ENCODE results near the gene CD93.

Gene CD93

GRCh38 chr20:23099791-23100719 is 13.9 kb upstream of the CD93 start:
- DNase-seq (ENCODE audit: low read depth in 2 of 2), result no peak

DNA sequence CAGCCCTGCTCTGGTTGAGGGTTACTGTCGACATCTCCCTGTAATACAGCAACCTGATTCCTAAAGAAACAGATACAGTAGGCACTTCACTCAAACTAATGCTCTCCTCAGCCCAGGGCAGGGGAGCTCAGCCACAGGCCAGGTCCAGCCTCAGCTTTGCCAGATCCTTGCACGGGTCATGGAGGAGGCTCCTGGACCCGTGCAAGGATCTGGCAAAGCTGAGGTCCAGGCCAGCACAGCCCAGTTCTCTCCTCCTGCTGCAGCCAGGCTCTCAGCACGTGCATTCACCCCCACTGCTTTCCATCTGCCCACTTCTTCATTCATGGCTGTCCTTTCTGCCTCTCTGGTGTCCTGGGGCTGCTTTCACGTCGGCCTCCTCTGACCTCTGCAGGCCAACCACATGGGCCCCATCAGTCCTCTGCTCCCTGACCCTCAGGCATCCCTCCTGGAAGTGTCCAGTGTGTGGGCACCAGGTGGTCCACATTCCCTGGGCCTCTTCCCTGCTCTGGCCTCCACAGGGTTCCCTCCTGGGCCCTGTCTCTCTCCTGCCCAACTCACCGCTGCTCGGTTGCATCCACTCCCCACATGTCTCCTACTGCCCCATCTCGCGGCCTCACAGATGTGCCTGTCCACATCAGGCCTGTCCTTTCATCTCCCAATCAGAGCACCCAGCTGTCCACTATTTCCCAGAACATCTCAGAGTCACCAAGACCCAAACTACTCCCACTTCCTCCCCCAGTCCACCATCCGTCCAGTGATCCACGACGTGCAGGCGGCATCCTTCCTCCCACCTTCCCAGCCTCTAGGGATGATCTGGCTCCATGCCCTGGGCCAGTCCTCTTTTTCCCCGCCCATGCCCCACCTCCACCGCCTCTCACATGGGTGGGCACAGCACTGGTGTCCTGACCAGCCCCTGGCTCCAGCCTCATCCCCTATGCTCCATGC is 11.8 kb upstream of the CD93 start:
- DNase-seq (ENCODE audit: low read depth in 2 of 2), result no peak

DNA sequence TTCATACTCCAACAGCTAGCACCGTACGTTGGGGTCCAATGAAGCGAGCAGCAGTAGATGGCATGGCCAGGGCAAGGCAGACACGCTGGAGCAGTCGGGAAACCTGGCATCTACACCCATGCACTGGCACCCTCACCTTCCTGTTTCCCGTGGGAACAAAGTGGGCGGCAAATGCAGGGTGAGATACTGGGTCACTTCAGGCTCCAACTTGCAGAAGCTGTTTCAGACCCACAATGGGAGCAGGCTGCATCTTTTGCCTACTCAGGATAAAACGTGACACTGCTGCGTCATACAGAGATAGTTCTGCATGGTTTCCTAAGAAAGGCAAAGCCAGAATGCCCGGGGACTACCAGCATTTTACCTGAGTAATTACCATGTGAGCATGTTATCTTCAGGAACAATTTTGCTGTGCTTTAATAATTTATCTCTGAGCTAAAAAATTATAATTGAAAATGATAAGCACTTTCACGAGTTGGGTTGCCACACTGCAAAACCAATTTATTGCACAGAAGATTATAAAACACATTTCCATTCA is 10.9 kb upstream of the CD93 start:
- no peak for DNase-seq (ENCODE audit: low read depth in 2 of 2)

- DNase-seq (ENCODE audit: low read depth in 2 of 2), result no peak
Observed at GRCh38 chr20:23096097-23096496, 10.0 kb upstream of the CD93 start.

- DNase-seq (ENCODE audit: low read depth in 2 of 2), result no peak
Observed at GRCh38 chr20:23095499-23095898, 9.4 kb upstream of the CD93 start.

DNA sequence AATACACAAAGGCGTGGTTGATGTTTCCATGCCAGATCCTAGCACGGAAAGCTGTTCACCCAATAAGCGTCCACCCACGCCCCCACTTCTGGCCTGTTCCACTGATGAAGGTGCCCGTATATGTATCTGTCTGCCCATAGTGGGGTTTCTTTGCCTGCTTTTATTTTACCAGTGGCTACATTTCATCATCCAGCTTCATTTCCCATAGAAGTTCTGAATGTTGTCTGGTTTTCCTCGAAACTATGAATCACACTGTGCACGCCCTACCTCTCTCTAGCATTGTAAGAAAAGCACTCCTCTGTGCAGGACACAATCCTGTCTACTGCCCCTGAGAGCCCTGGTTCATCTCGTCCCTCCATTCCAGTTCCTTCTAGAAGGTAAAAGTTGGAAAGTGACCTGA is 8.8 kb upstream of the CD93 start:
- DNase-seq (ENCODE audit: low read depth in 2 of 2), result no peak

GRCh38 chr20:23094213-23094896 is 8.2 kb upstream of the CD93 start:
- no peak for DNase-seq (ENCODE audit: low read depth in 2 of 2)

DNA sequence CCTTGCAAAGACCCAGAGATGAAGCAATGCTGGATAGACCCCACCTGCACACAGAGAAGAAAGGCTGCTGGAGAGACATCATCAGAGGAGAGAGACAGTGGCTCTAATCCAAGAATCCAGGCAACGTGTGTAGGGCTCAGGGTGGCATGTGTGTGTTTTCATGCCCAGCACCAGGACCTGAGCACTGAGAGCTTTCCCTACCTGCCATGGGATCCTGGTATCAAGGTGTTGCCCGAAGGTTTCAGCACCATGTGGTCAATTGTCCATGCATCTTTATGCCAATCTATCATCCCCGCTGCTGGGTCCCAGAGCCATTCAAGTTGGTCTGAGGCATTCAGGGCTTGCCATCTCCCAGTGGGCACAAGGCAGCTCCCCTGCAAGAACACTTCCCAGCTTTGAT is 7.5 kb upstream of the CD93 start:
- DNase-seq (ENCODE audit: low read depth in 2 of 2), result no peak

GRCh38 chr20:23092861-23093495 is 6.9 kb upstream of the CD93 start:
- DNase-seq (ENCODE audit: low read depth in 2 of 2), result no peak

DNA sequence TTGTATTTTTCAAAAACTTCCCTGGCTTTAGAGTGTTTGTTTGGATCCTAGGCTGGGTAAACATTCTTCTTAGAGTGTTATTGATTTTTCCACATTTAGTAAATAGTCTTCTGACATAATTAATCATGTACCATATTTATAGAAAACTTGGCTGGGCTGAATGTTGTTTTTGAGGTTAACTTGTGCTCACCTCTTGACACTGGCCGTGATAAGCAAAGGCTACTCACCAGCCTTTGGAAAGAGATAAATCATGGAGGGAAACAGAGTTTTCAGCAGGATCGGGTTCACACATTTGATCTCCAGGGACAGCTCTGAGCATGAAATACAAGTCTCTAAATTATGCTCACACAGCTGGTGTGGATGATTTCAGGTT is 6.2 kb upstream of the CD93 start:
- no peak for DNase-seq (ENCODE audit: low read depth in 2 of 2)

- no peak for DNase-seq (ENCODE audit: low read depth in 2 of 2)
Observed at GRCh38 chr20:23091721-23092383, 5.7 kb upstream of the CD93 start.

DNA sequence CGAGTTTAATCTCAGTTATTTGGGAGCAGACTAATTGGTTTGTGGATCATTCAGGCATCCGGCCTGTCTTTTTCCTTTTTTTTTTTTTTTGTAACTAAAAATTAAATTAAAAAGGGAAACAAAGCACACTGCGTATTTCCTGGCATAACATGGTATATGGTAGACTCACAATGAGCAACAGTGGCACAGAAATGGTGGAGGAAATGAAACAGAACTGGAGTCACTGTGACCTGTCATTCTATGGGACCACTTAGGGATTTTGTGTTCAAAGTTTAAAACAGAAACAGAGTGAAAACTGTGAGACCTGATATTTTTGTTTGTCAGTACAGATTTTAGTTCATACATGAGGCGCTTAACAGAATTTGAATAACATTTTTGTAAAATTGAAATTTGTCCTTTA is 4.8 kb upstream of the CD93 start:
- DNase-seq (ENCODE audit: low read depth in 2 of 2), result no peak

DNA sequence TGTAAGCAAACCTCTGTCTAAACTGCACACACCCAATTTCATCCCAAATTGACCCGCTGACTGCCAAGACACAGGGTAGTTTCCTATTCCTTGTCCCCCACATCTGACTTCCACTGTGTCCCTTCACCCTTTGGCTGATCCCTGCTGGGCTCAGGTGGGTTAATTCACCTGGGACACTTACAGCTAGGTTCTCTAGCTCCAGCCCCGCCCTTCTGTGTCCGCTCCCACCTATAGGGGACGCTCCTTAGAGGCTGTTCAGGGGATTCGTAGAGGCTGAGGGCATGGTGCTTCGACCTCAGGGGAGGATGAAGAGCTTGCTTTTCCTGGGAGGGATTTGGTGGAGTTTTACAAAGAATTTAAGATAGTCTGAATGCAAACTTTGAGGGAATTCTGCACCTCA is 4.0 kb upstream of the CD93 start:
- no peak for DNase-seq (ENCODE audit: low read depth in 2 of 2)

GRCh38 chr20:23088866-23089265 is 2.7 kb upstream of the CD93 start:
- no peak for DNase-seq (ENCODE audit: low read depth in 2 of 2)

GRCh38 chr20:23087587-23088251 is 1.6 kb upstream of the CD93 start:
- no peak for DNase-seq (ENCODE audit: low read depth in 2 of 2)

- DNase-seq (ENCODE audit: low read depth in 2 of 2), result no peak
Observed at GRCh38 chr20:23086931-23087411, 847 bp upstream of the CD93 start.

- no peak for DNase-seq (ENCODE audit: low read depth in 2 of 2)
Observed at GRCh38 chr20:23085436-23086055, 578 bp downstream of the CD93 start.

- DNase-seq (ENCODE audit: low read depth in 2 of 2), result no peak
Observed at GRCh38 chr20:23084845-23085365, 1.2 kb downstream of the CD93 start.

DNA sequence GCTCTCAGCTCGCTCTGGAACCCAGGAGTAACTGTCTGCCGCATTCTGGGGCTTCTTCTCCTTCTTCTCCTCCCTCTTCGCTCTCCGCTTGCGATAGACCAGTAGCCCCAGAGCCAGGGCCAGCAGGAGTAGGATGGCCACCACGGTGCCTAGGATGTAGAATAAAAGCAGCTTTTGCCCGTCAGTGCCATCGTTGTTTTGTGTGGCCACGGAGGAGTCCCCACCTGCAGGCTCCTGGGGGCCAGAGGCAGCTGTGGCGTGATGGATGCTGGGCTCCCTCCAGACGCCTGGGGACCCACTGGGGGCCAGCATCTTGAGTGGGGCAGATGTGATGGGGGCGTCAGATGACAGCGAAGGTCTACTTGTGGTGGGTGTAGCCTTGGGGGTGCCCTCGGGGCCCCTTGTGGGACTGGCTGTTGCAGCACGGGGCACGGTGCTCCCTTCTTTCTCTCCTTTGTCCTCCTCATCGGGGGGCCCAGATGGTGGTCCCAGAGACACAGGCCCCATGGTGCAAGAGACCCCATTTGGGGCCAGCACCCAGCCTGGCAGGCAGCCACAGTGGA is 1.8 kb downstream of the CD93 start:
- DNase-seq (ENCODE audit: low read depth in 2 of 2), result no peak

Data from stimulated activated CD8-positive, alpha-beta memory T cell treated with anti-CD3 and anti-CD28 coated beads, Interleukin-2, amount 100 ng/mL, for 1 hour (primary cell).